Left hindlimb (tissue), 1 donor: ENCODE measurements around the gene SMG9.
"Not testable (repeated sequence)": the region's sequence is repeated elsewhere in the genome, so short reads cannot be mapped to it uniquely, and the experiment has no call there.

ENCODE experiments used
- DNase-seq: peaks from one replicate; pipeline ENCODE4 v3.0.0-alpha.2; 2018

The SMG9 gene

DNA sequence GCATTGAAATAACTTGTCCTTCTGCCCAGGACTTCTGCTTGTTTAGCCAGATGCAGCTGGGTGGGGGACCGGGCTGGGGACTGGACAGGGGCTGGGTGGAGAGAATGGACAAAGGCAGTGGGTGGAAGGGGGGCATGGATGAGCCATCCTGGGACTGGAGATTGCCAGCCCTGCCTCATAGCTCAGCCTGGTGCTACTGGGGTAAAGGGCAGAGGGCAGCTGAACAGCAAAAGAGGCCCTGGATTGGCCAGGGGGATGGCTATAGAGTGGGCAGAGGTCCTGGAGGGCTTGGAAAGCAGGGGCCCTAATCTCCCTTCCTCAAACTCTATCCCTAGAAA, 67.1 kb downstream of the SMG9 start:
- DNase-seq = no peak

DNA sequence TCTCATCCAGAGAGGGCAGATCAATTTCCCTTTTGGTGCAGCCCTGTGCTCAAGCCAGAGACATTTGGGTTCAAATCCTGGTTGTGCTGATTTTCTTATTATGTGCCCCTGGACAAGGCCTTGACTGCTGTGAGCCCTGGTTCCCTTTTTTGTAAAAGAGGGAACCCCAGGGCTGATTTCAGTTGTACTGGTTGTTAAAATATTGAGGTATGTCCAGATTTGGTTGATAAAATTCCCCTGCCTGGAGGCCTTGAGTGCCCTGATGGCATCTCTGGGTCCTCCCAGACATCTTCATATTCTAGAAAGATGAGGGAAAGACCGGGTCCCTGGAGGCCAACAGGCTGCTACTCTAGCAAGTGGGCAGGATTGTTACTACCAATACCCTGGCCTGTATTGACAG, 70.4 kb downstream of the SMG9 start:
- DNase-seq = no peak

DNA sequence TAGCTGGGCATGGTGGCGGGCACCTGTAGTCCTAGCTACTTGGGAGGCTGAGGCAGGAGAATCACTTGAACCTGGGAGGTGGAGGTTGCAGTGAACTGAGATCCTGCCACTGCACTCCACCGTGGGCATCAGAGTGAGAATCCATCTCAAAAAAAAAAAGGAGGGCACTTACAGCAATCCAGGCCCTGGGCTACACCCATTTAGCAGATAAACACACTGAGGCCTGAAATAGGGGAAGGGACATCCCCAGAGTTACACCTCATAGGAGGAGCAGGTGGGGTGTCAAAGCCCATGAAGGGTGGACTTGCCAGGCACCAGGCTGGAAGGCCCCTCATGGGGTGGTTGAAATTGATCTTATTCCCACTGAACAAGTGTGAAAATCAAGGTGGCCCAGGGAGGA, 70.9 kb downstream of the SMG9 start:
- DNase-seq = no peak

DNA sequence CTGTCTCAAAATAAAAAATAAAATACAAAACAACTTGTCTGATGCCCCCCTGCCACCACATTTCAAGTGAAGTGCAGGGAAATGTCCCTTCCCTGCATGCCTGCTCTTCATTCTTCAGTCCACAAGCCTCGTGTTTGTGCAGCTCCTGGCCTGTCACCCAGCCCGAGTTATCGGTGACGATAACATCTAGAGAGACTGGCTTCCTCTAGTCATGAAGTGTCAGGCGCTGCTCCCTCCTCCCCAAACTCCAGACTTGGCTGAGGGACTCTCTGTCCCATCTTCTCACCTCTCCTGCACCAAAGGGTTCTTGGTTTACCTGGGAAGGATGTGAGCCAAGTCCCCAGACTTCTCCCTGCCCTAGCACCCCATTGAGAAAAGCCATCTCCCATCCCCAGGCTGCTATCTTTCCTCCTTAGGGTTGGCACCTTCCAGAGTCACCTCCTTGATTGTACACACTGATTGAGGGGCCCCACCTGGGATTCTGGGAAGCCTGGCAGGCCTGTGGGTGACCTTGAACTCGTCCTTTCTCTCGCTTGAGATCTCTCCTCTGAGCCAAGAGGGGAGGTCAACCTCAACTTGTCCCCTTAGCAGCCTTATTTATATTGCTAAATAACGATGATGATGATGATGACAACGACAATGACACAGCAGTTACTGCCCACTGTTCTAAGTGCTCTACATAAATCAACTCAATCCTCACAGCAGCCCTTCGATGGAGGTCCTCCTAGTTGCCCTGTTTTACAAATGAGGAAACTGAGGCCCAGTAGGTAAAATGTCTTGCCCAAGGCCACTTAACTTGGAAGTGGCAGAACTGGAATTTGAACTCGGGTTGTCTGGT, 71.7 kb downstream of the SMG9 start:
- no peak for DNase-seq

DNA sequence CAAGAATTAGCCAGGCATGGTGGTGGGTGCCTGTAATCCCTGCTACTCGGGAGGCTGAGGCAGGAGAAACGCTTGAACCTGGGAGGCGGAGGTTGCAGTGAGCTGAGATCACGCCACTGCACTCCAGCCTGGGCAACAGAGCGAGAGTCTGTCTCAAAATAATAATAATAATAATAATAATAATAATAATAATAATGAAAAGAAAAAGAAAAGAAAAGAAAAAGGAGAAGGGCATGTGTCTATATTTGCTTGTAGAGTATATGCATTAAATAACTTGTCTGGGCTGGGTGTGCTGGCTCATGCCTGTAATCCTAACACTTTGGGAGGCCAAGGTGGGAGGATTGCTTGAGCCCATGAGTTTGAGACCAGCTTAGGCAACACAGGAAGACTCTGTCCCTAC, 72.5 kb downstream of the SMG9 start:
- DNase-seq = not testable (repeated sequence)

DNA sequence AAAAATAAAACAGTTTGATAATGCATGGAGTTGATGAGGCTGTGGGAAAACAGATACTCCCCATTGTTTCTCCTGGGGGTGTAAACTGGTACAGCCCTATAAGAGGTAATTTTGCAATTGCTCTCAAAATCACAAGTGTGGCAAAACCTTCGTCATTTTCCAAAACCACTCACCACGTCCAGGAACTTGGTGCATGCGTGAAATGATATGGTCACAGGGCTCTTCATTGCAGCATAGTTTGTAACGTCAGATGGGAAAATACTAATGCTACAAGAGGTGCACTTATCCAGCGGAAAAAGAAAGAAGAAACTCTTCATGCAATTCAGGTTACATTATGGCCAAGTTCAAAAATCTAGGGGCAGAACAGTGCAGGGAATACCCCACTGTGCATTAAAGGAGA, 72.9 kb downstream of the SMG9 start:
- DNase-seq = no peak

DNA sequence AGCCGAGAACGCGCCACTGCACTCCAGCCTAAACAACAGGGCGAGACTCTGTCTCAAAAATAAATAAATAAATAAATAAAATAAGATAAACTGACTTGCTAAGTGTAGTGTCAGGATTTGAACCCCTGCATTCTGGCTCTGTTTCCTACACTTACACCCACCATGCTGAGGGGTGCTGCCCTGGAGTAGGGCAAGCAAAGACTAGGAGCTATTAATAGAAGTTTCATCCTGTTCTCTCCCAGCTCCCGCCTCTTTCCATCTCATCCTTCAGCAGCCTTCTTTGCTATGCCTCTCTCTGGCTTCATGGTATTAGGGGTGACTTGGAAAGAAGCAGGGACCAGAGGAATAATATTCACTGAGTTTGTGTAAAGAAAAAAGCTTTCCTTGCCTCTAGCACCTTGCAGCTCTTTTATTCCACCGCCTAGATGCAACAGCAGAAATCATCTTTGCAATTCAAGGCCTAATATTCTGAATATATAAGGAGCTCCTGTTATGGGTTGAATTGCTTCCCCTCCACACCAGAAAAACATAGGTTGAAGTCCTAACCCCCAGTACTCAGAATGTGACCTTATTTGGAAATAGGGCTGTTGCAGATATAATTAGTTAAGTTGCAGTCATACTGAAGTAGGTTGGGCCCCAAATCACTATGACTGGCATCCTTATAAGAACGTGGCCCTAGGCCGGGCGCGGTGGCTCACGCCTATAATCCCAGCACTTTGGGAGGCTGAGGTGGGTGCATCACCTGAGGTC, 76.1 kb downstream of the SMG9 start:
- no peak for DNase-seq
